ENCODE measurements around the gene BCAS3.

The BCAS3 gene

DNA sequence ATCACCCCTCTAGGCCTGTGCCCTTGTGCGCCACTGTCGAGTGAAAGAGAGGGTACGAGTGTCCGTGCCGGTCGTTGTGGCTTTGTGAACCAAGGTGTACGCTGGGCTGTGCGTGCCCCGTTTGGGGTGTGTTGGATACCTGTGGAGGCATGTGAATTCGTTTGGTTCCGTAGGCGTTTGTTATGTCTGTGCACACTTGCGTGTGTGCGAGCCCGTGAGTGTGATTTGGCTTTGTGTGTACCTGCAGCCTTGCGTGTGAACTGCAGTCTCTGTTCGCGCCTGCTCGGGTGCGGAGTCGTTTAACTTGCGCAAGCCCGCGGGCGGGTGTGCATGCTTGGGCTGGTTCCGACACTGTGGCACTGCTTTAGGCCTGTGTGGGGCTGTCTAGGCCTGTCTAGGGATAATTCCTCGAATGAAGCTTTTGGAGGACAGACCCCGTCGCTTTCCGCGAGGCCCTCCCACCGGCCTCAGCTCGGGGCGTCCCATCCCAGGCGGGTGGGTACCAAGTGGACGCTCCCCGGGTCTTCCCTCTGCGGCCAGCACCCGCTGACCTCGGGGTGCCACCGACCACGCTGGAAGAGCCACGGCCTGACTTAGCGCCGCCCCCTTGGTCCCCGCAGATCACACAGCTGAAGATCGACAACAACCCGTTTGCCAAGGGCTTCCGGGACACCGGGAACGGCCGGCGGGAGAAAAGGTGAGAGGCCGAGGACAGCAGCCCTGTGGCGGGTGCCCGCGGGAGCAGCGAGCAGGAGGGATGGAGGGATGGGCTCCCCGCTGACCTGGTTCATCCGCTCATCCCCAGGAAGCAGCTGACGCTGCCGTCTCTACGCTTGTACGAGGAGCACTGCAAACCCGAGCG, 726.4 kb downstream of the BCAS3 start:
- in situ Hi-C loops (cut with MboI; ENCODE audit: low pct_unique_long_range_greater_than_20kb, low sequenced_read_pairs), result loop anchor here (25.0 kb wide), 2 partner anchors 158 to 433 kb away; no protein-coding TSS in a partner anchor
- no peak for DNase-seq

DNA sequence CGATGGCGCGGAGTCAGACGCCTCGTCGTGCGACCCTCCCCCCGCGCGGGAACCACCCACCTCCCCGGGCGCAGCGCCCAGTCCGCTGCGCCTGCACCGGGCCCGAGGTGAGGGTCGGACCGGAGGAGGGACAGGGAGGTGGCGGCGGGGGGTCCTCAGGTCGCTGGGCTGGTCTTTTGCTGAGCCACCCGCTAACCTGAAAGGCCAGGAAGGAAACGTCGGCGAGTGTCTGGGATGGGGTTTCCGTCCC, 726.9 kb downstream of the BCAS3 start:
- no peak for DNase-seq
- in situ Hi-C loops (cut with MboI; ENCODE audit: low pct_unique_long_range_greater_than_20kb, low sequenced_read_pairs), result loop anchor here (25.0 kb wide), 2 partner anchors 158 to 433 kb away; no protein-coding TSS in a partner anchor

GRCh38 chr17:61404913-61405685, 727.4 kb downstream of the BCAS3 start:
- DNase-seq, result no peak
- in situ Hi-C loops (cut with MboI; ENCODE audit: low pct_unique_long_range_greater_than_20kb, low sequenced_read_pairs), result loop anchor here (25.0 kb wide), 2 partner anchors 157 to 432 kb away; no protein-coding TSS in a partner anchor

DNA sequence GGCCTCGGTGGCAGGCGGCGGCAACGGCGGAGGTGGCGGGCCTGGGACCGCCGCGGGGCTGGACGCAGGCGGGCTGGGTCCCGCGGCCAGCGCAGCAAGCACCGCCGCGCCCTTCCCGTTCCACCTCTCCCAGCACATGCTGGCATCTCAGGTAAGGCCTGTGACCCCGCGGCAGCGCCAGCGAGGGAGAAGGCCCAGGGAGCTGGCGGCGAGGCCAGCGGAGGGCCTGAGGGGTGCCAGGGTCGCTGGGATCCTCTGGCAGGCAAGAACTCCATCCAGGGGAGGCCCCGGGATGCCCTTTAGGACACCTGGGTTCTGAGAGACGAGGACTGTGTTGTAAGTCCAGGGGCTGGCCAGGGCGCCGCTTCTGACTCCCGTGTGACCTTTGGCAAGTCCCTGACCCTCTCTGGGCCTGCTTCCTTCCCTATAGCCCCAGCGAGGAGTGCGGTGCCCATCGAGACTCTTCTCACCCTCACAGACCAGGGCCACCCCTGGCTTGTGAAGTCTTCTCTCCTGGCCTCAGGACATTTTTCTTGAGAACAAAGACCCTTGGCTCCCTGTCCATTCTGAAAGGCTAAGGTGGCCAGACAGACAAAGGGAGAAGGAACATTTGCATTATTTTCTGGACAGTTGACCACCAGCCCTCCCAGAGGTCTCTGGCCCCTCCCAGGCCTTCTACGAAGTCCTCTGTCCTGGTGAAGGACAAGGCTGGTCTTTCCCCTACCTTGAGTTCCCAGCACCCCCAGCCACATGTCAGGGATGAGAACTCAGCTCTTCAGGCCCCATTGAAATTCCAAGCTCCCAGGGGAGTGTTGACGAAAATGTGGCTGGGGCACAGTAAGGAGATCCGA, 728.3 kb downstream of the BCAS3 start:
- no peak for DNase-seq
- in situ Hi-C loops (cut with MboI; ENCODE audit: low pct_unique_long_range_greater_than_20kb, low sequenced_read_pairs), result loop anchor here (25.0 kb wide), 2 partner anchors 156 to 431 kb away; no protein-coding TSS in a partner anchor

GRCh38 chr17:61406537-61406845, 728.8 kb downstream of the BCAS3 start:
- no peak for DNase-seq
- in situ Hi-C loops (cut with MboI; ENCODE audit: low pct_unique_long_range_greater_than_20kb, low sequenced_read_pairs), result loop anchor here (25.0 kb wide), 2 partner anchors 156 to 431 kb away; no protein-coding TSS in a partner anchor

DNA sequence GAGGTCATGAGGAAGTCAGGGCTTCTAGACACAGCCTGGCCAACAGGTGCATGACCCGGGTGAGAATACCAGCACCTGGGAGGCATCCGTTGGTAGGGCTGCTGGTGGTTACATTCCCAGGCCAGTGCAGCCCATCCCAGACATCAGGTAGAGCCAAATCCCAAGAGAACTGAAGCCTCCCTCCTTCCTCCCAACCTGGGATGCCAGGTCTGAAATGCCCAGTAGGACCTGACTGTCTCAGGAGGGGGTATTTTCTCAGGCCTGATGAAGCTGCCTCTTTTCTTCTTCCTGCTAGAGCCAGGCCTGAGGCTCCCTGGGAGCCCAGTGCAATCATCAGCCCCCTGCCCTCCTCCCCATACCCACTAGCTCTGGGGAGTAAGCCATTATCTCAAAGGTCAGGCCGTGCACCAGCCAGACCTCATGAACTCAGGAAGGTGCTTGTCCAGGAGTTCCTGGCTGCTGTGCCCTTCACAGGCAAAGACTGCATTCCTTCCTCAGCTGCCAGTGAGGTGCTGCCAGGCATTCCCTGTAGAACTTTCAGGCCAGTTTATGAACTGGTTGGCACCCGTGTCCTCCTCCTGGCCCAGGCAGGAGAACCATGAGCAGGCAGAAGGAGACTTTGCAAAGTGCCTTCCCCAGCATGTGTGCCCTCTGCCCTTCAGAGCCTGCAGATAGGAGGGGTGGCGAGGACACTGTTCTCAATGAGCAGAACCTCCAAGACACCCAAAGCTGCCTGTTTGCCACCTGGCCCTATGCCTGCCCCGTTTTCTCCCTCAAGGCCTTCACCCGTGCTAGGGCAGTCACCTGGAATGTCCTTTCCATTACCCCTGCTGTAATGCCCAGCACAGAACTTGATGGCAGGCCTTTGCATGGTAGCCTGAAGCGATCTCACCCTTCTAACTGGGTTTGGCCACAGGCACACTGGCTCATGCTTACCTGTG, 729.6 kb downstream of the BCAS3 start:
- DNase-seq, result no peak
- in situ Hi-C loops (cut with MboI; ENCODE audit: low pct_unique_long_range_greater_than_20kb, low sequenced_read_pairs), result loop anchor here (25.0 kb wide), 2 partner anchors 155 to 430 kb away; no protein-coding TSS in a partner anchor

GRCh38 chr17:61408151-61409041, 730.7 kb downstream of the BCAS3 start:
- in situ Hi-C loops (cut with MboI; ENCODE audit: low pct_unique_long_range_greater_than_20kb, low sequenced_read_pairs), result loop anchor here (25.0 kb wide), 2 partner anchors 154 to 429 kb away; no protein-coding TSS in a partner anchor

GRCh38 chr17:61409301-61410112, 731.9 kb downstream of the BCAS3 start:
- in situ Hi-C loops (cut with MboI; ENCODE audit: low pct_unique_long_range_greater_than_20kb, low sequenced_read_pairs), result loop anchor here (25.0 kb wide), 2 partner anchors 153 to 428 kb away; no protein-coding TSS in a partner anchor
- peak; percentile 43 for DNase-seq

More at GRCh38 chr17:61408151-61409041, 730.7 kb downstream of the BCAS3 start:
- no peak for DNase-seq

- DNase-seq, result no peak
These were observed 732.7 kb downstream of the BCAS3 start for GRCh38 chr17:61410141-61411010.

DNA sequence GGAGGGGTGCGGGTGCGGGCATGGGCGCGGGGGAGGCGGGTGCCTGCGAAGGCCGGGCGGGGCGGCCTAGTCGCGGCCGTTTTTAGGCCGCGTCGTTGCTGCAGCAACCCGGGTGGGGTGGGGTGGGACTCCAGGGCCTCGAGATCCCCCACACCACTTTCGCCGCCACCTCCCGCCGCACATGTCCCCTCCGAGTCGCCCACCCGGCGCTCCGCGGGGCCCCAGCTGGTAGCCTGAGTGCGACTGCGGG, 733.3 kb downstream of the BCAS3 start:
- in situ Hi-C loops (cut with MboI; ENCODE audit: low pct_unique_long_range_greater_than_20kb, low sequenced_read_pairs), result loop anchor here (25.0 kb wide), 2 partner anchors 151 to 426 kb away; no protein-coding TSS in a partner anchor
- DNase-seq, result no peak

More at GRCh38 chr17:61410141-61411010, 732.7 kb downstream of the BCAS3 start:
- in situ Hi-C loops (cut with MboI; ENCODE audit: low pct_unique_long_range_greater_than_20kb, low sequenced_read_pairs), result loop anchor here (25.0 kb wide), 2 partner anchors 152 to 427 kb away; no protein-coding TSS in a partner anchor

GRCh38 chr17:61411261-61412142, 733.9 kb downstream of the BCAS3 start:
- in situ Hi-C loops (cut with MboI; ENCODE audit: low pct_unique_long_range_greater_than_20kb, low sequenced_read_pairs), result loop anchor here (25.0 kb wide), 2 partner anchors 151 to 426 kb away; no protein-coding TSS in a partner anchor
- DNase-seq, result no peak

GRCh38 chr17:61412143-61412859, 734.6 kb downstream of the BCAS3 start:
- in situ Hi-C loops (cut with MboI; ENCODE audit: low pct_unique_long_range_greater_than_20kb, low sequenced_read_pairs), result loop anchor here (25.0 kb wide), 2 partner anchors 150 to 425 kb away; no protein-coding TSS in a partner anchor
- DNase-seq, result peak; percentile 90

DNA sequence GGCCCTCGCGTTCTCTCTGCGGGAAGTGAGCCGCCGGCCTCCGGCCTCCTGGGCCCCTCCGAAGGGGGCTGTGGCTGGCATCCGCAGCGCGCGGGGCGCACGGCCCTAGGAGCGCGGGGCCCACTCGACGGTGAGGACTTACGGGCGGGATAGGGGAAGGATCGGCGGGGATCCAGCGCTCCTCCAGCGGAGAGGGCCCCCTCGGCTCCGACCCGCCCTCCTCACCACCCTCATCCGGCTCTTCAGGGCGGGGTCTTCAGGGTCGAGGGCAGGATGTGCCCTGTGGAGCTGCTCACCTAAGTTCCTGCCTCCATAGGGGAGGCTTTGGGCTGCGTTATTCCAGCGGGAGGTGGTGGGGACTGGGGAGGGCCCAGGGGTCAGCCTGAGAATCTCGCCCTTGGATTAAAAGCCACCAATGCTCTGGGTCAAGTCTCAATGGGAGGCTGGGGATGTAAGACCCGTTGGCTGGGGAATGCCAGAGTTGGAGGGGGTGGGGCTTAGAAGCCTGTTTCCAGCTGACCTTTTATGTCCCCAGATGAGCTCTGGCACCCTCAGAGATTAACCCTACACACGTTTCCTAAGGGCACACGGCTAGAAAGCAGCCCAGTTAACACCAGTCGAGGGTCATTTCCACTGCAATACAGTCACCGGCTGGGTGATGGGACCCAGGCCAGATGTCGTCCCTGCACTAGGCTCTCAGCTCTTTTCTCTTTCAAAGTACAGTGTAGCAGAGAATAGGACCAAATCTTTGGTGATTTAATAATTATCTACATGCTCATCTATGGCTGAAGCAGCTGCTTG, 735.4 kb downstream of the BCAS3 start:
- in situ Hi-C loops (cut with MboI; ENCODE audit: low pct_unique_long_range_greater_than_20kb, low sequenced_read_pairs), result loop anchor here (25.0 kb wide), 2 partner anchors 149 to 424 kb away; no protein-coding TSS in a partner anchor
- no peak for DNase-seq
